DMS153 (cell line): ENCODE results near the gene ACTN1.

Source experiments
- DNase-seq: peaks from one replicate; lab custom pipeline; 2025; lab: John Stamatoyannopoulos, UW

The ACTN1 gene

DNA sequence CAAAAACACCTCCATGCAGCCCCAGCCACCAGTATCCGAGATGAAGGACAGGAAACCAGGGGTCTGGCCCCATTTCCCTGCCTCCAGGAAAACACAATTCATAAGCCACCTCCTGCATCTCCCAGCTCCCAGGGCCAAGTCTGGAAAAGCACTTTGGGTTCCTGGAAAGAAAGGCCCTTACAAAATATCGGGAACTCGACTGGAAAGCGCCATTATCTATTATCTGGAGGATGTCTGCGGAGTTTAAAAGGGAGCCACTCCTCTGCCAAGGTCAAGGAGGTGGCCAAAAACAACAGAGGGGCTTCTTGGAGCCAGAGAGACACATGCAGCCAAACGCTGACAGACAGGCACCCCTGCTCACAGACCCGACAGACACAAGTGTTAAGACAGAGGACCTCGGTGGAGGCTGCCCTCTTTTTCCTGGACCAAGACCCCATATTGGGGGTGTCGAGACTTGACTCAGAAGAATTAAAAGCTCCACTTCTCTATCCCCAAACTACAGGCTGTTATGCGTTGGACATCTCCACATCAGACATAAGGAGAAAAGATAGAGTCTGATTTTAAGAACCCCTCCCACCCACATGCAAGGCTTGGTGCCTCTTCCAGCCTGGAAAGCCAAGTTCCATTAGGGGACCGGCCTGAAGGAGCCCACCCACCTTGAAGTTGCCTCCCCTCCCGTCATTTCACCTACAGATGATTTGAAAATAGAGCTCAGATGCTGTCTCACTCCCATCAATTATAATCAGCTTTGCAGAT, 9.6 kb downstream of the ACTN1 start:
- DNase-seq = no peak

DNA sequence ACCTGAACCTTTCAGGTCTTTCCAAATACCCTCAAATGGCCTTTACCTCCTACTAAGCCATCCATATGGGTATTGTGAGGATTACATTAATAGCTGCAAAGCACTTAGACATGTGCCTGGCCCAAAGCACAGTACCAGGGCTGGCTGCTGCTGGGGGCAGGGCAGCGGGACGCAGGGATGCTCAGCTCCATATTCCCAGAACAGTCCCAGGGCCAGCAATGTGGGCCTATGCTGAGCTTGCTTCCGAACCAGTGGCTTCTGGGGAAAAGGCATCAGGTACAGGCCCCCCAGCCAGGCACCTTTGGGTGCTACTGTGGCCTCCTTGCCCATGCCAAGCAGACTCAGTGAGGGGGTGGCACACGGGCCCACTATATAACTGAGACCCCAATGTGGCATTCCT, 10.4 kb downstream of the ACTN1 start:
- DNase-seq = no peak

DNA sequence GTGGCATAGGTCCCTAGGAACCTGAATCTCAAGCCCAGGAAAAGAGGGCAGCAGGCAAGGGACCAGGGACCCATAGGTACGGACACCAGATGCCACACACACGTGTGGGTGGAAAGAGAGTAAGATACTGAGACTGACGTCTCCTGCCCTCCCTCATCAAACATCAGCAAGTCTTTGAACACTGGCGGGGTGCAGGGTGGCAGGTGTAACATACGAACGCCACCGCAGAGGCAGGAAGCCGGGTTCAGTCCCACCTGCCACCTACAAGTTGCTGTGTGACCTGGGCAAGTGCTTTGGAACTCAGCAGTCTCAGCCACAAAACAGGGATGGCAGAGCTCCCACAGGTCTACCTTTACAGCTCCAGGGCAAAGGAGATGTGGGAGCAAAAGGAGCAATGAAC, 11.1 kb downstream of the ACTN1 start:
- no peak for DNase-seq

DNA sequence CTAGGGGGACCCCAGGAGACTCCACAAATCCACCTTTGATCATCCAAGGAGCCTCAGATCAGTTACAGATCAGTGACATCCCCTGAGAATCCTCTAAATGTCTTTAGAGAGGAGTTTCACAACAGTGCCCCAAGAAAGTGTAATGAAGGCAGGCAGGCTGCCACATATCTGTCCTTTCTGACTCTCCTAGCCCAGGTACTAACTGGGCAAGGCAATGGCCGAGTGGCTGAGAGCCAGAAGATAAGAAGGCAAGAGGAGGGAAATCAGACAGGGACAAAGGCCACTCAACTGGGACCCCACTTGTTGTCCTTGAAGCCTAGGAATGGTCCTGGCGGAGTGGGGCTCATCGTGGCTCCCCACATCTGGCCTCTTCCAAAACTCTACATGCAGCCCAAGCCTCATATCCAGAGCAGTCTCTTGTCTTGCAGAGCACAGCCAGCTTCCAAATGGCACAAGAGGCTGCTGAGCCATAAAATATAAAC, 11.6 kb downstream of the ACTN1 start:
- no peak for DNase-seq

DNA sequence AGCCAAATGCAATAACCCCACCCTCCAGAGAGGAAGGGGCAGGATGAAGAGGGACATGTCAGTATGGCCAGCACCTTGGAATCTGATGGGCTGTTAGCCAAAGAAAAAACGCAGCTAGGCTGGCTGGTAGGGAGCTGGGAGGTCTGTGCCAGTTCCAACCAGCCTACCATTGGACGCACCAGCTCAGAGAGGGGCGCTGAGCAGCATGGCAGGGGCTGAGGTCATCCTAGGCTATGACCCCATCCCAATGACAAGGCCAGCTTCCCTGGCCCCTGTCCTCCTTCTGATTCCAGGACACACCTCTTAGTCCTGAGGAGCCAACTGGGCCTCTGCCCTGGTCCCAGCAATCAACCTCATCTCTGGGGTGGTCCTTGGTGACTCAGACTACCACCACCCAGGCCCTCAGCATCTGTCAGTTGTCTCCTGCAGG, 12.2 kb downstream of the ACTN1 start:
- DNase-seq = no peak

DNA sequence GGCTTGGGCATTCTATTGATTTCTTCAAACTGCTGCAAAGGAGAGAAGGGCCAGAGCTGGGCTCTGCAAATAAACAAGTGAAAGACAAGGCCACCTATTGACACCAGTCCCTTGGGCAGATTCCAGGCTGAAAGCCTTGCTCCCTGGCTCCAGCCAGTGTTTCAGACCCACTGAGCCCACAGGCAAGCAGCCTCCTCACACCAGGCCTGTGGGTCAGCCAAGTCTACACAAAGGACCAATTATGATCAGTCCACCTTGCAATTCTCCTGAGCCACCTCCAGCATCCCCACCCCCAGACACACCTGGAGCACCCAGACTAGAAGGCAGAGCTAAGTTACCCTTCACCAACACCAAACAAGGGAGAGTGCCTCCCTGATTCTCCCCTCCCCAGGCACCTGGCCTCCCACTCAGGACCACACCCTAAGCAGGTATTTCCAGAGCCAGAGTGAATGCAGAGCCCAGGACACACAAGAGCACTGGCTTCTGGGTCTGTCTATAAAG, 13.8 kb downstream of the ACTN1 start:
- no peak for DNase-seq

DNA sequence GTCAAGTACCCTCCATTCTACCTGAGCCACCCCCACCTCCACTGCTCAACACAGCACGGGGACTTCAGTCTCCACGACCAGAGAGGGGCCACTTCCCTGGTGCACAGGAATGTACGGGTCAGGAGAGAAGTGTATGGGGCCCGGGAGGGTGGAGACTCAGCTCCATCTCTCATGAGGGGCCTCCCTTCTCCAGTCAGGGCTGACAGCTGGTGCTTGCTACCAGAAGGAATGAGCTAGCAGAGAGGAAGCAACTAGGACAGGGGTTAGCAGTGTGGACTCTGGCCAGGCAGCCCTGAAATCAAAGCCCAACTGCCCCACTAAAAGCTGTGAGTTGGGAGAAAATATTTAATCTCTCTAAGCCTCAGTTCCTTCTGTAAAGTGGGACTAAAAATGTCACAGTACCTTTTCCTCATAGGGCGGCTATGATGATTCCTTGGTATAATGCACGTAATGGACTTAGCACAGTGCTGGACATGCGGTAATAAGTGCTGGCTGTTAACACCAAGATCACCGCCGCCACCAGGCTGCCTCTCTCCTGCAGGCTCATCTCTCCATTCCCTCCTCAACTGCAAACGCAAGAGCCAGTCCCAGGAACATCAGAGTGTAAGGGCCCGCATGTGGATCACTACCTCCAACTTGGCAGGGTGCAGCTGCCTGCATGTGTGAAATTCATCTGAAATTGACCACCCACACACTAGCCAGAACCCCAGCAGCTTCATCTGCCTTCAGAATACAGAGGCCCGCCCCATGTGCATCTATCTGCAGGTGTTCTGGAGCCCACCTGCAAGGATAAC, 14.6 kb downstream of the ACTN1 start:
- no peak for DNase-seq

DNA sequence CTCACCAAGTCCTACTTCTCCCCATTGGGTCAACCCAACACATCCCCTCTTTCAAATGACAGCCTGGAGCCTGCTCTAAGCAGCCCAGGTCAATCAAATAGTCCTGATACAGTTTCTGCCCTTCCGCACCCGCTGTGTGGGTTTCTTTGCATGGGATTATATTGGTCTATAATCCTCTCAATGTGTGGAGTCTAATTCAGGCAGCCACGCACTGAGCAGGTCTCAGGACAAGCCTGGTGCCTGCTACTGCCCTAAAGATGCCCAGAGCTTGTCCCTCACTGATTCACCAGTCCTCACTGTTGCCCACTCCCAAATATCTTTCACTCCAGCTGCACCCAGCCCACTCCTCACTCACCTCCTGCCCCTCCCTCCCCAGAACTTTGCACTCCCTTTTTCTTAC, 16.4 kb downstream of the ACTN1 start:
- DNase-seq = no peak

DNA sequence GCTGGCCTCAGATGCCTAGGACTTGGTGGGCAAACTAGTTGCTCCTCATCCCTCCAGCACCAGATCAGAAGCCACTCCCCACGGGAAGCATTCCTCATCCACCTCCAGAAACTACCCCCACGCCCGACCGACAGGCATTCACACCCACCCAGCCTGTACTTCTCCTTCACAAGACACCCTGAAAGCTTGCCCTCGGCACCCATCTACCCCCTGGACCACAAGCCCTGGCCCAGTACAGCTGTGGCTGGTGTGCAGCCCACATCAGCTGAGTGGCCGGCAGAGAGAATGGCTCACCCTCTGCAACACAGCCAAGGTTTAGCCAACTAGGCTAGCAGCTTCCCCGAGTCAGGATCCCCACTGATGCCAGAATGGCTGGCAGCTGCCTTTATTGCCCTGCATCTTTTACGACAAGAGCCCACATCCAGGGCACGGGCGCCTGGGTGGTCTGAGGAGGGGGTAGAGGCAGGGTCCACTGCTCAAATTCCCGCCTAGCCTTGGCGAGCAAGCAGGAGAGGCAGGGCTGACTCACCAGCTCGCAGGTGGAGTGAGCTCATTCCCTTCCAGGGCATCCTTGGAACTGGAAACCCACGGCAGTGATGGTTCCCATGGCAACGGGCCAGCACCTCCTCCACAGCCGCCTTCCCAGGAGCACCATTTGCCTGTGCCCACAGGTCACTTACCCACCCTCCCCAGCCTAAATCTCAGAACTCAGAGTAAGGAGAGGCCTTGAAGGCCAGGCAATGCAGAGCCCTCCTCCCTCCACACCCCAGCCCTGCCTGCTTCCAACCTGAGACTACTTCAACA, 17.1 kb downstream of the ACTN1 start:
- DNase-seq = no peak

DNA sequence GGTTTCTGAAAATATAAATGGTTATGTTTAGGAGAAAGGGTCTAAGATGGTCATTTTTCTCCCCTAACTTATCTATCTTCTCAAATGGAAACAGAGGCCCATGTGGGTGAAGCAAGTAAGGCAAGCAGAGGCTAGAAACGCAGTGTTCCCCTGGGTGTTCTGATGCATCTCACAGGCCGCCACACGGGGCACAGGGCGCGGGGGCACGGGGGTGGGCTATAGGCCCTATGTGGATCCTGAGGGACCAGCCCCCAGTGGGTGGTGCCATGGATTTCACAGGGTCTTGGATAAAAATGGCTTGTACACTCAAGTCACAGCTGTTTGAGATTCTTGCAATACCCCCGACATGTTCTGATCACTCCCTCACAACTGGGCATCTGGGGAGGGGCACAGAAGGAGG, 17.7 kb downstream of the ACTN1 start:
- DNase-seq = no peak

DNA sequence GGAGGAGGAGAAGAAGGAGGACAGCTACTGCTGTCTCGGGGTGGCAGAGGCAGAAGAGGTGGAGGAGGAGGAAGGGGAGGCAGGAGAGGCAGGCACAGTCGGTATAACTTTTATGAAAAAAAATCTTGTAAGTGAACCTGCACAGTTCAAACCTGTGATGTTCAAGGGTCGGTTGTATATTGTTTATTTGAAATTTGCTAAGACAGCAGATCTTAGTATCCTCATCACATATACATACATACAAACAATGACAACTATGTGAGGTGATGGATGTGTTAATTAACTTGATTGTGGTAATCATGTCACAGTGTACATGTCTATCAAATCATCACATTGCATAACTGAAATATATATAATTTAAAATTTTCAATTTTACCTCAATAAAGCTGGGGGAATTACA, 19.0 kb downstream of the ACTN1 start:
- DNase-seq = no peak

DNA sequence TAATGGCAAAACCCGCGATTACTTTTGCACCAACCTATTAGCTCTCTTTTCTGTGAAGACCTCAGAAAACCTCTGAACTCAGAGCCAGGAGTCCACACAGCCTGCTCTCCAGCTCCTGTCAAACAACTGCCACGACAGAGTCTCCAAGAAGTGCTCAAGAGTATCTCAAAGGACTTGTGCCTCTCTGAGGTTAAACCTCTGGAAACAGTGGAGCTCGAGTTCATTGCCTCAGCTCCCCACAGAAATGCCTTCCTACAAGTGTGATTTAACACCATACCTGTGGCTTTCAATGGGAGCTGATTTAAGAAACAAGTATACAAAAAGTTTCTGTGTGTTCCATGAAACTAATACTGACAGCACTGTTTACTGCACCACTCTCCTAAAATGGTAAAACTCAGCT, 20.1 kb downstream of the ACTN1 start:
- no peak for DNase-seq

DNA sequence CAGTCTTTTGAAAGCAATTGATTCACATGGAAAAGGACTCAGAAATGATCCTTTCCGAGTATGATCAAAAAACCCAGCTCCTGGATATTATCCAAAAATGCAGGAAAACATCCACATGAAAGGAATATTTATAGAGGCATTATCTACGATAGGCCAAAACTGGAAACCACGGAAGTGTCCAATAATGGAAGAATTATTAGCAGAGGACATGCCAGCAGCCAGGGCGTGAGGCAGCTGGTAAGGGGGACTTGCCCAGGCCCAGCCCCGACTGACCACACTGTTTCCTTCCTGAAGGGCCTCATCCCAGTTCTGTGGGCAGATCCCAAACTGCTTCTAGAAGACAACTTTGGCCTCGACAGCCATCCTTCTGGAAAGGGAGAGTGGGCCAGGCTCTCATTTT, 20.5 kb downstream of the ACTN1 start:
- DNase-seq = no peak

DNA sequence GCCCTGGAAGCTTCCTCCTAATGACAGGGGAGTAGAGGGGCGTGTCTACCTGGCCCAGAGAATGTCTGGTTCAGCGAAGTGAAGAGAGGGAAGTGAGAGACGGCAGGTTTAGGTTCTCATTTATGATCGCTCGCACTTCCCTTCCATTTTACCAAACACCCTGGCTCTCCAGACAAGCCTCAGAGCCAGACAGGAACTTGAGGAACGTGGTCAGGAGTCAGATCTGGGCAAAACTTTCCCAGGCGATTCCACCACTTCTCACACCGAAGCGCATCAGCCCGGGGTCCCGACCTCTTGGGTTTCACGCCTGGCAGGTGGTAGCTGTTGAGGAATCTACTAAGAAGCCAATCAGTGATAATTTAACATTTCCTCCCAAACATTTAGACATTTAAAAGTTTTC, 21.3 kb downstream of the ACTN1 start:
- no peak for DNase-seq

DNA sequence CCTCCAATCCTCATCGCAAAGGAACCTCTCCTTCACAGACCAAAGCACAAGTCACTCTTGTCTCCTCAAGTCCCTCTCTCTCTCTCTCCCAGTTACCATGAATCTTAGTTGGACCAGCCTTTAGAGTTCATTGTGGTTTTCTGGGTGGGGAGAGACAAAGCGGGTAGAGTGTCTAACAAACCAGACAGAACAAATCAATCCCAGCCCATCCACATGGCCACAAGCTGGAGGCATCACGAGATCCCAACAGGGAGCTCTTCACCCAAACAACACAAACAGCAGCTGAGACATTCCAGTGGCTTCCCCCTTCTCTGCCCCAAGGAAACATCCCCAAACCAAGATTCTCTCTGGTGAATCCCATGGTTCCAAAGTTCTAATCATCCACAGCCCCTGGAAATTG, 22.4 kb downstream of the ACTN1 start:
- DNase-seq = no peak

DNA sequence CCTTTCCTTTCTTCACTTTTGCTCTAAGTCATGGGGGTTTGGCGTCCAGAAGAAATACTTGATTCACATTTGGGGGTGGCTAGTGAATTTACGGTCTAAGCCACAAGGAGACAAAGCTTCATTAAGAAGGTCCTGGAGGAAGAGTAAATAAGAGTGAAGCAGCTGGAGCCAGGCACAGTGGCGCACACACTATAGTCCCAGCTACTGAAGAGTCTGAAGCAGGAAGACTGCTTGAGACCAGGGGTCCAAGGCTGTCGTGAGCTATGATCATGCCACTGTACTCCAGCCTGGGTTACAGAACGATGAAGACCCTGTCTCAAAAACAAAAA, 23.3 kb downstream of the ACTN1 start:
- no peak for DNase-seq

DNA sequence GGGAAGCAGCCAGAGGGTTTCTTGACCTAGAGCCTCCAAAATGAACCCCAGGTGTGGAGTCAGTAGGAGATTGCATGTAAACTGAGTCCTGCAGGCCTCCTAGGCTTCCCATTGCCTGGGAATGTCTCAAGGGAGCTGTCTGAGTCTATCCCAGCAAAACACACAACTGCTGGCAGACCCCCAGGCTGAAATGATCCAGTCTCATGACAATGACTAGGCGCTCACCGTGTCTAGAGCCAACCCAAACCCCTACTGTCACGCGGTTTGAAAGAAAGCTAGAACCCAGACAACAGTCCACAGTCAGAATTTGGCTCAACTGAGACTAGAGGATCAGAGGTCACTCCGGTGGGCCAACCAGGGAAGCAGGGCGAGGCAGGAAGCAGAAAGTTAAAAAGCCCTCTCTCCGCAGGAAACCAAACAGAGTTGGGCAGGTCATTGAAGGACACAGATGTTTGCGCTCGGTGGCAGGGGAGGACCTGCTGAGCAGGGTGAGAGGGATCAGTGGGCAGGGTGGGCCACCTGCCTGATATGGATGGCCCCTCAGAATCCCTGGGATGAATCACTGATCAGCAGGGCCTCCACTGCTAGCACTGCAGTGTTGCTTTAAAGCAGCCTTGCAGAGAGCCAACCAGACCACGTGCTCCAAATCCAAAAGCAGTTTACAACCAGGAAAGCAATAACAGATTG, 23.8 kb downstream of the ACTN1 start:
- no peak for DNase-seq

DNA sequence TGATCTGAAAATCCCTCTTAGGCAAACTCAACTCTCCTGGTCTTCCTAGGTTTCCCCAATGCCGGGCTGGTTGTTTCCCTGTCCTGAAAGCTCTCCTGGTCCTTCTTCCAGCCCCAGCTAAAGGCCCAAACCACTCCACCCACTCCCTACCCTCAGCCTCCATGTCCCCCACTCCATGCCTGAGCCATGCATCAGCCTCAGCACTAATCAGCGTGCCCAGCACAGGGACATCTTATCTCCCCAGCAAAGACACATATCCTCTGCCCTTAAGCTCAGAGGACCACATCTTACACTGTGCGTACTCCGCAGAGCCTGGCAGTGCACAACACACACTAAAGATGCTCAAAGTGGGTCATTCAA, 25.9 kb downstream of the ACTN1 start:
- DNase-seq = no peak

DNA sequence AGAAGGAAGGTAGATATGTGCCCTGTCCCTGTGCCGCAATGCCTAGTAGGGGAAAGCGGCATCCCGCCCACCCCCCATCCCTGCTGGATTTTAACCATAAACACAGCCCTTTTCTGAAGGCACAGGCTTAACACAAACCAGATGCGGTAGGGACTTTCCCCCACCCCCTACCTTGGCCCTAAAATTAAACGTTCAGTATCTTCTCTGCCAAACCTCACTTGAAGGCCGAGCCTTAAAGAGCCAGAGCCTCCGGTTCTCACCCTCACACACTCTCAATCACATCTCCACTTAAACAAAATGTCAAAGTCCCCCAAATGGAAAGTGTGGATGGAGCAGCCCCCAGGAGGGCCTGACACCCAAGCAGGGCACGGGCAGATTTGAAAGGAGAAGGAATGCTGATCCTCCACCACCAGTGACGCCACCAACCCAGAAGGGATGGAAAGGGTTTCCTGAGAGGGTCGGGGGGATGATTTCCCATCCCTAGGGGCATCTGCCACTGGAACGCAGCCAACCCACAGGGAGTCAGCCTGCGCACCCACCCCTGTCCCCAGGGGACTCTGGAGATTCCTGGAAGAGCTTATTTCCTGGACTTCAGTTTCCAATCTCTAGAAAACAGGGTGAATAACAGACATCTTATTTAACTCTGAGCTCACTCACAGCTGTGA, 26.4 kb downstream of the ACTN1 start:
- DNase-seq = no peak

DNA sequence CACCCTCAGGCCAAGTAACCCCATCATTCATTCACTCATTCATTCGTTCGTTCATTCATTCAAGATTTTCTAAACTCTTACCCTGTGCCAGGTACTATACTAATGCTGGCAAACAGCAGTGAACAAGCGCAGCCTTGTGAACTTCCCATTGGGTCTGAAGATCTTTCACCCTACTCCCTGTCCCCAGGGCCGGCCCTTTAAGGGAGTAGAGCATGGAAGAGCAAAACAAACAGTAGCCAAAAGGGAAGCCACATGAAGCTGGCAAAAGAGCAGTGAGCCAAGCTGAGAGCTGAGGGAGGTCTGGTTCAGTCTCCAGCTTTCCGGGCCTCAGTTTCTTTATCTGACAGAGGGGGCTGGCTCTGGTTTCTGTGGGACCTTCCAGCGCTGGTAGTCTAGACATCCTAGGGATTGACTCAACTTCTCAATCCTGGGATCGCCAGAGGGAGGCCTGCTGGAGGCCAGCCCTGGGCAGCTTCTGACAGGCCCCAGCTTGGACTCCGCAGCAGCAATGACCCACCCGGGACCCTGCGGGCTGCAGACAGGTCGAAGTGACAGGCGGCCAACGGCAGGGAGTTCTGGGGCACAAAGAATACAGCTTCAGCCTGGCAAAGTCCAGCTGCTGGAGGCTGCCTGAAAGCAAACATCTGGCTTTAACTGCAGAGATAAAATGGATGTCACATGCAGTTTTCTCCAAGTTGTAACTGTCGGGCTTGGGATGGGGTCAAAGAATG, 27.1 kb downstream of the ACTN1 start:
- DNase-seq = no peak
